HEK293T (cell line): Measurements from ENCODE around the gene ISL1.

Source experiments
- BHLHE40 ChIP-seq: fragments of 450-650 bp; IDR thresholded peaks from 2 replicates; pipeline ENCODE4 v1.6.1; 2016; ENCODE audit warnings: mild to moderate bottlenecking, moderate library complexity, borderline replicate concordance
- SUZ12 ChIP-seq: fragments of 450-650 bp; IDR thresholded peaks from 2 replicates; pipeline ENCODE4 v1.6.1; 2016; ENCODE audit warnings: mild to moderate bottlenecking

DNA sequence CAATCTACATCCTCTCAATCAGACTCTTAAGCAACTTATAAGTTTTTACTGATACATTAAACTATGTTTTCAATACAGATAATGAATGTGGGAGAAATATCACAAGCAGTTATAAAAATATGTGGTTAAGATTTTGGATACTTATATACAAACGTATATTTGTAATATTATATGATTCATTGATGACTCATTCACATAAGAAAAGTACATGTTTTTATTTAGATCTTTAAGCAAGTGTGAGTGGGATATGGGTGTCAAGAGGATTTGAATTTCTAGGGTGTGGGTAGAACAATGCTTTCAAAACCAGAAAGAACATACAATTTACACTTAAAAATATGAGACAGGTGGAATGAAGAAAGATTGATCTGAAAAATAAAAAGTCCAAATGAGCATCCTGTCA, 36.1 kb upstream of the ISL1 start:
- TF ChIP-seq SUZ12 (no peak), BHLHE40 (no peak)
